Upper lobe of left lung (tissue), 4 donors: ENCODE results near the gene KDM8.

Source experiments
- POLR2A ChIP-seq, 4 donors: fragments of 450-650 bp; IDR thresholded peaks; one replicate each; pipeline ENCODE4 v1.5.1; 2016 to 2017; ENCODE audit warnings: antibody characterized with exemption in 4 of 4, mild to moderate bottlenecking in 2 of 4
- POLR2AphosphoS5 ChIP-seq, 2 donors: sonication (generic); formaldehyde crosslinking; IDR thresholded peaks; one replicate each; pipeline ENCODE4 v1.5.1; 2017; ENCODE audit warnings: antibody characterized with exemption in 2 of 2
- TF ChIP-seq, protein P1 (sequence below), 6 experiments: fragments of 450-650 bp in 4 of 6; fragments of 200-600 bp in 2 of 6; sonication (generic) in 2 of 6; IDR thresholded peaks; one replicate each; pipeline ENCODE4 v1.5.1; 2016 to 2019; ENCODE audit warnings: antibody characterized with exemption in 6 of 6

DNA sequence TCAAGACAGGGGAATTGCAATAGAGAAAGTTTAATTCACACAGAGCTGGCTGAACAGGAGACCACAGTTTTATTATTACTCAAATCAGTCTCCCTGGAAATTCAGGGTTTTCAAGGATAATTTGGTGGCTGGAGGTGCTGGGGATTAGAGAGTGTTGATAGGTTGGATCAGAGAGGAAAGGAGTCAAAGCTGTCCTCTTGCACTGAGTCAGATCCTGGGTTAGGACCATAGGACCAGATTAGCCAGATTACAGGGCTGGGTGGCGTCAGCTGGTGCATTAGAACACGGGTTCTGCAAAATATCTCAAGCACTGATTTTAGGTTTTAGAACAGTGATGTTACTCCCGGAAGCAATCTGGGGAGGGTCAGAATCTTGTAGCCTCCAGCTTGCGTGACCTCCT is 67.0 kb downstream of the KDM8 start:
- TF ChIP-seq POLR2AphosphoS5 (IDR thresholded peaks at IDR 0.05) (no peak), POLR2A (IDR thresholded peaks at IDR 0.05) (no peak)
- TF ChIP-seq, protein P1, sequence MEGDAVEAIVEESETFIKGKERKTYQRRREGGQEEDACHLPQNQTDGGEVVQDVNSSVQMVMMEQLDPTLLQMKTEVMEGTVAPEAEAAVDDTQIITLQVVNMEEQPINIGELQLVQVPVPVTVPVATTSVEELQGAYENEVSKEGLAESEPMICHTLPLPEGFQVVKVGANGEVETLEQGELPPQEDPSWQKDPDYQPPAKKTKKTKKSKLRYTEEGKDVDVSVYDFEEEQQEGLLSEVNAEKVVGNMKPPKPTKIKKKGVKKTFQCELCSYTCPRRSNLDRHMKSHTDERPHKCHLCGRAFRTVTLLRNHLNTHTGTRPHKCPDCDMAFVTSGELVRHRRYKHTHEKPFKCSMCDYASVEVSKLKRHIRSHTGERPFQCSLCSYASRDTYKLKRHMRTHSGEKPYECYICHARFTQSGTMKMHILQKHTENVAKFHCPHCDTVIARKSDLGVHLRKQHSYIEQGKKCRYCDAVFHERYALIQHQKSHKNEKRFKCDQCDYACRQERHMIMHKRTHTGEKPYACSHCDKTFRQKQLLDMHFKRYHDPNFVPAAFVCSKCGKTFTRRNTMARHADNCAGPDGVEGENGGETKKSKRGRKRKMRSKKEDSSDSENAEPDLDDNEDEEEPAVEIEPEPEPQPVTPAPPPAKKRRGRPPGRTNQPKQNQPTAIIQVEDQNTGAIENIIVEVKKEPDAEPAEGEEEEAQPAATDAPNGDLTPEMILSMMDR (IDR thresholded peaks at IDR 0.05) = no peak
